ENCODE data around the gene GALNT13. TPM values are rescaled to one million over a fixed set of nuclear protein-coding genes. Genes with fewer than 3 reads are reported as not detected.

The GALNT13 gene
- total RNA-seq, 4 donors from 2014 or later, result 2.1 to 18.3 (median 13.3) TPM

DNA sequence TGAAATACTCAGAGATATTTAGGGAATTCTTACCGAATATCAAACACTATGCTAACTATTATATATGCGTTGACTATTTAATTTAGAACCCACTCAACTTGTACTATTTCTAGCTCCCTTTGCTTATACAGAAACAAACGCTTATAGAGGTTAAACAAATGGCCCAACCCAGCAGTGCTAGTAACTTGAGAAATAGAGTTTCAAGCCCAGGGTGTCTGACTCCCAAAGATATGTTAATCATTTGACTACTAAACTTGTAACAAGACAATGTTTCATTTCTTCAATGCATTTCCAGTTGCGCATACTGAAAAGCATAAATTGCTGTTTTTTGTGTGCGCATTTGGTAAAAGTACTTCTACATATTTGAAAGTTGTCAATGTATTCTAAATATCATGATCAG, 310.3 kb downstream of the GALNT13 start:
- no peak for TF ChIP-seq CTCF (IDR thresholded peaks at IDR 0.05; ENCODE audit: low read depth)

- no peak for TF ChIP-seq CTCF (IDR thresholded peaks at IDR 0.05; ENCODE audit: low read depth)
These were observed 316.2 kb downstream of the GALNT13 start for GRCh38 chr2:154187948-154188347.

GRCh38 chr2:154189953-154190352, 318.2 kb downstream of the GALNT13 start:
- no peak for TF ChIP-seq CTCF (IDR thresholded peaks at IDR 0.05; ENCODE audit: low read depth)

- TF ChIP-seq CTCF (IDR thresholded peaks at IDR 0.05; ENCODE audit: low read depth), result no peak
These were observed 321.5 kb downstream of the GALNT13 start for GRCh38 chr2:154193246-154193645.

DNA sequence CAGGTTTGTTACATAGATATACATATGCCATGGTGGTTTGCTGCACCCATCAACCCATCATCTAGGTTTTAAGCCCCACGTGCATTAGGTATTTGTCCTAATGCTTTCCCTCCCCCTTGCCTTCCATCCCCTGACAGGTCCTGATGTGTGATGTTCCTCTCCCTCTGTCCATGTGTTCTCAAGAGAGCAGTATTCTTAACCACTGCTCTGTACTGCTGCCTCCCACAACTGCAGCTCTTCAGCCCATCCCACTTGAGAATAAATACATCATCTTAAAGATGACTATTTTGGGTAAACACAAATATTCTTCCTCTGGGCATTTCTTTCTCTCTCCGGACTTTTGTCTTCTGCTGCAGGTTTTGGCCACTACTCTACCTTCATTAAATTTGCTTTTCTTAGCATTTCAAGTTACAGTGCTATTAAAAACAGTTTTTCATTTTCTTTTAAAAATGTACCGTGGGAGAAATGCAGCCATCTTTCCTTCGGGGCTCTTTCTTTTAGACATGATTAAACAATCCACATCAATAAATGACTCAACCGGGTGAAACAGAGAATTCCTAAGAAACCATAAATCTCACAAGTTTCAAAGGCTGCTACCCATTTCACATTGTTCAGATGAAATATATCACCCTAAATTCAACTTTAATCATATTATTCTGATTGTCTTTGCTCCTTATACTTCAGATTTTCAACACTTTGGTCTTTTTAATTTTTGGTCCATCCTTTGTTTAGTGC, 323.4 kb downstream of the GALNT13 start:
- TF ChIP-seq CTCF (IDR thresholded peaks at IDR 0.05; ENCODE audit: low read depth), result no peak

DNA sequence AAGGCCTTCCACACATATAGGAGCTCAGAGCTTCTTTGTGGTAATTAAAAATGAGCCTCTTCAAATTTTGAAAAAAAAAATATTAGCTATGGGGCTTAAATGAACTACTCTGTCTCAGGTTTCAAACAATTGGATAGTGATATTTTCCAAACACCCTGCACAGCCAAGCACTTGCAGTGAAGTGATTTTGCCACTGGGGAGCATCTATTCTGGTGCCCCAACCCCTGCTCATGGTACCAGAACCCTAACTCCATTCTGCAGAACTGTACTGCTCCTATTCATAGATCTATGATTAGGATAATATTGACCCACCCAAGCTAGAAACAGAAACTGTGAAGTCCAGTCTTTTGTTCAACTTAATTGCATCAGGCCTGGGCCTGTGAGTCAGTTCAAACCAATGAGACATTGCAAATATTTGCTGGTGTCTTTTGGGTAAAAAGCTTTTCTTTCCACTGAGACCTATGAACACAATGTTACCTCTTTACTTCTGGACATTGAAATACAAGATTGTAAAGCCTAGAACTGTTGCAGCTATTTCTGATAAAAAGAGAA, 324.0 kb downstream of the GALNT13 start:
- no peak for TF ChIP-seq CTCF (IDR thresholded peaks at IDR 0.05; ENCODE audit: low read depth)

DNA sequence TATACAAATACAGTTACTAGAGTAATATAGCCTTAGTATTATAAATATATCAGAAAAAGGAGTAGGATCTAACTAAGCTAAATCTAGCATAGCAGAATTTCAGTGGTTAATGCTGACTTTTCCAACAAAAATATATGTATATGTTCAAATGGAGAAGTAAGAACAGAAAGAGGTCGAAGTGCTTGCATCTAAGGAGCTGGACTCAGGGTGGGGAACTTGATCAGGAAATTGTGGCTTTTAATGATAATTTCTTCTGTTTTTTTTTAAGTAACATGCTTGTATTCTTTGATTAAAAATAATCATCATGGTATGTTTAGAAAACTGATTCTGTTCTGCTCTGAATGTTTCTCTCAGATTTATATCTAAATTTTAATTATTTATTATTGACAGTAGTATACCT, 327.1 kb downstream of the GALNT13 start:
- no peak for TF ChIP-seq CTCF (IDR thresholded peaks at IDR 0.05; ENCODE audit: low read depth)

All from subcutaneous adipose tissue (tissue), 4 donors.